GM04503 (cell line): Measurements from ENCODE around the gene SEC24A.
"Not testable (repeated sequence)": the region's sequence is repeated elsewhere in the genome, so short reads cannot be mapped to it uniquely, and the experiment has no call there.

ENCODE experiments used
- DNase-seq: peaks from one replicate; pipeline ENCODE4 v3.0.0-alpha.2; 2012; ENCODE audit warnings: low read depth

Gene SEC24A

DNA sequence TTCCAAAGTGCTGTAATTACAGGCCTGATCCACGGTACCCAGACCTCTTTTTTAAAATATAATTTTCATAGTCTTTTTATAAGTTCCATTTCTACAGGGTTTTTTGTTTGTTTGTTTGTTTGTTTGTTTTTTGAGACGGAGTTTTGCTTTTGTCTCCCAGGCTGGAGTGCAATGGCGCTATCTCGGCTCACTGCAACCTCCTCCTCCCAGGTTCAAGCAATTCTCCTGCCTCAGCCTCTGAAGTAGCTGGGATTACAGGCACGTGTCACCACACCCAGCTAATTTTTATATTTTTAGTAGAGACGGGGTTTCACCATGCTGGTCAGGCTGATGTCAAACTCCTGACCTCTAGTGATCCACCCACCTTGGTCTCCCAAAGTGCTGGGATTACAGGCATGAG lies 2.1 kb downstream of the SEC24A start:
- not testable (repeated sequence) for DNase-seq

DNA sequence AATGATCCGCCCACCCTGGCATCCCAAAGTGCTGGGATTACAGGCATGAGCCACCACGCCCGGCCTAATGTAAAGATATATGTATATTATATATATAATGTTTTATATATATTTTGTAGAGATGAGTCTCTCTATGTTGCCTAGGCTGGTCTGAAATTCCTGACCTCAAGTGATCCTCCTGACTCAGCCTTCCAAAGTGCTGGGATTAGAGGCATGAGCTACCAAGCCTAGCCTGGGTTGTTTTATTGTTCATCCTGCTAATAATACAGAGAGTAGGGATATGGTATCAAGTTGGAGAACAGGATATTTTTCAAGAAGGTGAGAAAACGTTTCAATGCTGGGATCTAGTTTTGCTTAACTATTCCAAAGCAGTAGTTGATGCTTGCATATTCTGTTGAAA lies 2.9 kb downstream of the SEC24A start:
- DNase-seq, result no peak

DNA sequence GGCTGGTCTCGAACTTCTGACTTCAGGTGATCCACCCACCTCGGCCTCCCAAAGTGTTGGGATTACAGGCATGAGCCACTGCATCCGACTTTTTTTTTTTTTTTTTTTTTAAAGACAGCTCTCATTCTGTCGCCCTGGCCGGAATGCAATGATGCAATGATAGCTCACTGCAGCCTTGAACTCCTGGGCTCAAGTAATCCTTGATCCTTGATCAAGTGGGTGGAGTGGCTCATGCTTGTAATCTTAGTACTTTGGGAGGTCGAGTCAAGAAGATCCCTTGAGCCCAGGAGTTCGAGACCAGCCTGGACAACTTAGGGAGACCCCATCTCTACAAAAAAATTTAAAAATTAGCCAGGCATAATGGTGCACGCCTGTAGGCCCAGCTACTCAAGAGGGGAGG lies 8.1 kb downstream of the SEC24A start:
- no peak for DNase-seq

DNA sequence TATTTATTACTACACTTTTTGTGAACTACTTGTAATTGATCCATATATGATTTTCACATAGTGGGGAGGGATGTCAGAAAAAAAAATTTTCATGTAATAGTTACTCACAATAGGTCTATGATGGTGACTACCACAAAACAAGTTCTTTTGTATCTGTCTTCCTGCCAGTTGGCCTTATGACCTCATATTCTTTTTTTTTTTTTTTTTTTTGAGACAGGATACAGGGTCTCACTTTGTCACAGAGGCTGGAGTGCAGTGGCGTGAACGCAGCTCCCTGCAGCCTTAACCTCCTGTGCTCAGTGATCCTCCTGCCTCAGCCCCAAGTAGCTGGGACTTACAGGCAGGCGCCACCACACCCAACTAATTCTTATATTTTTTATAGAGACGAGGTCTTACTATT lies 10.9 kb downstream of the SEC24A start:
- DNase-seq, result no peak

DNA sequence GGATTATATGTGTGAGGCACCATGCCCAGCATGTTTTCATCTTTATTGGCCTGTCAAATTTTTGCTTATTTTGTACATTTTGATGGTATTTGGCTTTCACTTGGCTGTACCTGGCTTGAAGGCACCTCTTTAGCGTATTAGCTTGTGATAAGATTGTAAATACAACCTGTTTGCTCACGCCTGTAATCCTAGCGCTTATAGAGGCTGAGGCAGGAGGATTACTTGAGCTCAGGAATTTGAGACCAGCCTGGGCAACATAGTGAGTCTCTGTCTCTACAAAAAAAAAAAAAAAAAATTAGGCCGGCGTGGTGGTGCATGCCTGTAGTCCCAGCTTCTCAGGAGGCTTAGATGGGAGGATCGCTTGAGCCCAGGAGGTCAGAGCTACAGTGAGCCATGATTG lies 11.3 kb downstream of the SEC24A start:
- no peak for DNase-seq

DNA sequence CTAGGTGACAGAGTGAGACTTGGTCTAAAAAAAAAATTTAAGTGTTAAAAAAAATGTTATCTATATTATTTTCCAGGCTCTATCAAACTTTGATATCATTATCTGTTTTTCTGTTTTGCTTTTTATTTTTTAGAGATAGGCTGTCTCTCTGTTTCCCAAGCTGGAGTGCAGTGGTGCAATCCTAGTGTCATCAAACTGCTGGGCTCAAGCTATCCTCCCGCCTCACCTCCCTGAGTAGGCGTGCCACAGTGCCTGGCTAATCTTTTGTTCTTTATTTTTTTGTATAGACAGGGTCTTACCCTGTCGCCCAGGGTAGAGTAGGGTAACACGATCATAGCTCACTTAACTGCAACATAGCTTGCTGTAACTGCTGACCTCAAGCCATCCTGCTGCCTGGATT lies 14.4 kb downstream of the SEC24A start:
- DNase-seq, result no peak

DNA sequence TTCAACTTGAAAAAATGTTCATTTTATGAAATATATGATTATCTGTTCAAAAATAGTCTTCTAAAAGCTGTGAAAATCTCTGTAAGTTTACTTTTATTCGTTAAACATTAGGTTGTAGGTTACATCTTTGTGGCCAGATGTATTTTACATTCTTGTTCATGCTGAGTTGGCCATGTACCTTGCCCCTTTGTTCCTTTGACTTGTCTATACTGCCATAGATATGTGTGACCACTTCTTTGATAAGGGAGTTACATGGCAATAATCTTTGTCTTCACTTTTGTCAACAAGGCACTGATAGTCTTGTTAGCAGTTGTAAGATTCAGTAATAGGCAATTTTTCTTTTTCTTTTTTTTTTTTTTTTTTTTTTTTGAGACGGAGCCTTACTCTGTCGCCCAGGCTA lies 15.9 kb downstream of the SEC24A start:
- no peak for DNase-seq

DNA sequence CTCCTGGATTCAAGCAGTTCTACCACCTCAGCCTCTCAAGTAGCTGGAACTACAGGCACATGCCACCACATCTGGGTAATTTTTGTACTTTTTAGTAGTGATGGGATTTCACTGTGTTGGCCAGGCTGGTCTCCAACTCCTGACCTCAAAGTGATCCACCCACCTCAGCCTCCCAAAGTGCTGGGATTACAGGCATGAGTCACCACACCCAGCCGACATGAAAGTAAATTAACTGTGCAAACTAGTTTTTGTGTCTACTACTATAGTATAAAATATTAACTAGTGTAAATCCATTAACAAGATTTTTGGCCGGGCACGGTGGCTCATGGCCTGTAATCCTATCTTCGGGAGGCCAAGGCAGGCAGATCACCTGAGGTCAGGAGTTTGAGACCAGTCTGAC lies 25.0 kb downstream of the SEC24A start:
- DNase-seq, result not testable (repeated sequence)

DNA sequence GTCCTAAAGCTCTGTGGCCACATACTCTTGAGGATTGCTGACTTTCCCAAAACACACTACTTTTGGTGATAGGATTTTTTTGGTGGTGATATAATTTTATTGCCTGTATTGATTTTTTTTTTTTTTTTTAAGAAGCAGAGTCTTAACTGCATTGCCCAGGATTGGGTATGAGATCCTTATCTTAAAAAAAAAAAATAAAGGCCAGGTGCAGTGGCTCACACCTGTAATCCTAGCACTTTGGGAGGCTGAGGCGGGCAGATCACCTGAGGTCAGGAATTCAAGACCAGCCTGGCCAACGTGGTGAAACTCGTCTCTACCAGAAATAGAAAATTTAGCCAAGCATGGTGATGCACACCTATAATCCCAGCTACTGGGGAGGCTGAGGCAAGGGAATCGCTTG lies 28.8 kb downstream of the SEC24A start:
- not testable (repeated sequence) for DNase-seq

DNA sequence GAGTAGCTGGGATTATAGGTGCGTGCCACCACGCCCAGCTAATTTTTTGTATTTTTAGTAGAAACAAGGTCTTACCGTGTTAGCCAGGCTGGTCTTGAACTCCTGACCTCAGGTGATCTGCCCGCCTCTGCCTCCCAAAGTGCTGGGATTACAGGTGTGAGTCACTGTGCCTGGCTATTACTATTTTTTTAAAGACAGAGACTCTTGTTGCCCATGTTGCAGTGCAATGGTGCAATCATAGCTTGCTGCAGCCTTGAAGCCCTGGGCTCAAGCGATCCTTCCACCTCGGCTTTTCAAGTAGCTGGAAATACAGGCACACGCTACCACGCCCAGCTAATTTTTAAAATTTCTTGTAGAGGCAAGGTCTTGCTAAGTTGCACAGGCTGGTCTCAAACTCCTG lies 41.6 kb downstream of the SEC24A start:
- DNase-seq, result not testable (repeated sequence)

DNA sequence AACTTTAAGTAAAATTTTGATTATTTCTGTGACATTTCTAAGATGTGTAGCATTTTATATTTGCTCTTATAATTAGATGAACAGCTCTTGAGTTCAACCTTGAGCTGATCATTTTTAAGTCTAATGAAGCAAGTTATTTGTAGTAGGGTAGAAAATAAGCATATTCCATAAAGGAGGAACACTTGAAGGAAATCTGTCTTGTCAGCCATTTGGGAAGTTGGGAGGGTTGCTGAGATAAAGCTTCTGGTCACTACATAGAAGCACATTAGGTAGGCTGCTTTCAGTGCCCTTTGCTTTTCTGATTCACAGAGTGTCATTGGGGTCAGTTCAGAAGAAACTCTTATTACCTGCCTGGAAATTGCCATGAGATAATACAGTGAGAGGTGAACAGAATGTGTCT lies 44.1 kb downstream of the SEC24A start:
- DNase-seq, result no peak

DNA sequence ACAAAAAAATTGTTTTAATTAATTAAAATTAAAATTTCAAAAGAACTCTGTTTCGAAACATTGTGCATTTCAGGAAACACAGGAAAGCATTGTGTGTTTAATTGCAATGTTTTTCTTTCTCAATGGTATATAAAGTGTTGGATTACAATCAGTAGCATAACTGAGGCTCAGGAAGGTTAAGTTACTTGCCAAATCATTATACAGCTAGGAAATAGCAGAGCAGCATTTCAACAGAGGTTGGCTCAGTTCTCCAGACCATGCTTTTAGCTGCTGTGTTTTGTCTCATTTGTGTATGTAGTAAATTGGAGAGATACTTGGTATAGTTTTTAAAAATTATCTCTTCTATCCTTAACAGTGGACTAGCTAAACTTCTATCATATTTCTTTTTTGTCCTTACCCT lies 59.7 kb downstream of the SEC24A start:
- DNase-seq, result no peak

DNA sequence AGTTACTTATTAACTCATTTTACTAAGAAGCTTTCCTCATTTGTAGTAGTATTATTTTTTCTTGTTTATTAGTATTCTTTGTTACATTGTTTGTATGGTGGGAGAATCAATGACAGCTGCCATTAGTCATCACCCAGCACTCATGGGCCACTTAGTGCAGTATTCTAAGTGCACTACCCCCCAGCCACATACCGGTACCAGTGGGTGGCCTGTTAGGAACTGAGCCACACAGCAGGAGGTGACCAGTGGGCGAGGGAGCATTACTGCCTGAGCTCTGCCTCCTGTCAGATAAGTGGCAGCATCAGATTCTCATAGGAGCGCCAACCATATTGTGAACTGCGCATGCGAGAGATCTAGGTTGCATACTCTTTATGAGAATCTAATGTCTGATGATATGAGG lies 65.5 kb downstream of the SEC24A start:
- DNase-seq, result no peak

DNA sequence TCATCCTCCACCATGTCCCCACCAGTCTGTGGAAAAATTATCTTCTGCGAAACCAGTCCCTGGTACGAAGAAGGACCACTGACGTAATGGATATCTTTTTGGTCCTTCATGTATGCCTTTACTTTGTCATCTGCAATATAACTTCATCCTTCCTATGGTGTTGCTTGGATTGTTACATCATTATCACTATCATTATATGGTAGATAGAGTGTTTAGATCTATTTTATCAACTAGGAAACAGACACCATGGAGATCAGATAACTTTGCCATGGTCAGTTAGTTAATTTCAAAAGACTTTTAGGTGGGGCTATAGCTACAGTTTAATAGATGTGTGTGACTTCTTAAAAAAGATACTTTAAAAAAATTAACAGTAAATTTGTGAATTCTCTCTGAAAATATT lies 66.0 kb downstream of the SEC24A start:
- DNase-seq, result no peak

DNA sequence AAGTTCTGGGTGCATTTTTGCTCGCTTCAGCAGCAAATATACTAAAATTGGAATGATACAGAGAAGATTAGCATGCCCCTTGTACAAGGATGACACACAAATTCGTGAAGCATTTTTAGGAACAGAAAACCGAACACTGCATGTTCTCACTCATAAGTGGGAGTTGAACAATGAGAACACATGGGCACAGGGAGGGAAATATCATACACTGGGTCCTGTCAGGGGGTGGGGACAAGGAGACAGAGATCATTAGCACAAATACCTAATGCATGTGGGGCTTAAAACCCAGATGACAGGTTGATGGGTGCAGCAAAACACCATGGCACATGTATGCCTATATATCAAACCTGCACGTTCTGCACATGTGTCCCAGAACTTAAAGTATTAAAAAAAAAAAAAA lies 66.9 kb downstream of the SEC24A start:
- DNase-seq, result not testable (repeated sequence)

DNA sequence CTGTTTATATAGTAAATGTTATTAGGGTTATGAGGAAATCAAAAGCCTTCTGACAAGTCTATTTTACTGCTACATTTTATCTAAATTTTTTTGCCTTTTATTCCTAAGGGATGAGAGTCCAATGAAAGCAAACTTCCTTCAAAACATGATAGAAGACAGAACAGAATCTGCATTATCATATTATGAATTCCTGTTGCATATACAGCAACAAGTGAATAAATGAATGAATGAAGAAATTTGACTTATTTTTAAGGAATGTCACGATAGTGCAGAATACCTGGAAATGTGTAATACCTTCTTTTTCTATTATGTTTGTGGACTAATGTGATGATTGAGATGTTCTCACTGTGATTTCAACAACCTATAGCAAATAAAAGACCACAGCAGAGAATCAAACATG lies 76.3 kb downstream of the SEC24A start:
- no peak for DNase-seq

DNA sequence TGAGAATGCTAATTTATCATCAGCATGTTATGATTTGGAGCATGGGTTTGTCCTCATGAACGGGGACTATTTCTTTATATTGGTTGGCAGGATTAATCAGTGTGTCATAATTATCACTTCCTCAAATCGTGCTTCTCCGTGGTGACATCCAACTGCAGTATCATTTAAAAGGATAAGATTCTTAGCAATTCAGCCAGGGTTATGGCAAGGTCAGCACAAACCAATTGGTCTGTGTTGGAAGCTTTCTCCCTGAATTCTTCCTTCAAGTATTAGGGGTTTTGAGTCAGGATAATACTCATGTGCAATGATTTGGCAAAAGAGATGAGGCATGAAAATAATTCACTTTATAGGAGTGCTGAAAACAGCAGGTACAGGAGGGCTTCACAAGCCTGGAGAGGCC lies 84.2 kb downstream of the SEC24A start:
- DNase-seq, result no peak

DNA sequence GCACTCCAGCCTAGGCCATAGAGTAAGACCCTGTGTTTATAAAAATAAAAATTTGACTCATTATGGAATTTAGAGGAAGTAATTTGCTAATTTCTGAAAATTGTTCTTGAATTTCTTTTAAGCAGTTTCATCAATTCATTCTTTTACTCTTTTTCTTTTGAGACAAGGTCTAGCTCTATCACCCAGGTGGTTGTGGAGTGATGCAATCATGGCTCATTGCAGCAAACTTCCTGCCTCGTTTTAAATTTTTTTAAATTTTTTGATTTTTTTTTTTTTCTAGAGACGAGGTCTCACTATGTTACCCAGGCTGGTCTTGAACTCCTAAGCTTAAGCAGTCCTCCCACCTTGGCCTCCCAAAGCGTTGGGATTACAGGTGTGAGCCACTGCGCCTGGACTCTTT lies 86.7 kb downstream of the SEC24A start:
- DNase-seq, result no peak

DNA sequence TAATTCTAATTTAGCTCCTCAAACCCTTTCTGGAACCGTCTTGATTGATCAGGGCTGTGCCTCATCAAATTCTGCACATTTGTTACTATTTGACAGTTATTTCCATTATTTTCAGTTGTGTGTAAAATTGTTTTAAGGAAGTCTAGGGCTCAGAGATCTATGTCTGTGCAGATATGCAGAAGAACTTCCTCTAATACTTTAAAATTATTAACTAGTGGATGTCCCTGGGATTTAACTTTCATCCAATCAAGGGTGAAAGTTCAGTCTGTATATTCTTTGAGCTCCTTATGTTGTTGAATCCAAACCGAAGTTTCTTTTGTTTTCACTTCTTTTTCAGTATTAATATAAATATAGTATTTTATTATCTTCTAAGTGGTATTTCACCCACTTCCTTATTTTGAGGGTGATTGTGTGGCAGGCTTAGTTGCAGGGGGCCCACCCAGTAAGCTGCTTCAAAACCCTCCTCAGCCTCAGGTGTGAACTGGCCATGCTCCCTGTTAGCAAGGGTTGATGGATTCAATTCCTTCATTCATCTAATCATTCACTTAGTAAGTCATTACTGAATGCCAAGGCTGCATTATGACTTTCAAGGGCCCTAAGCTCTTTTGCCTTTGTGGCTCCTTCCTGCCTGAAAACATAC lies 87.7 kb downstream of the SEC24A start:
- DNase-seq, result no peak

DNA sequence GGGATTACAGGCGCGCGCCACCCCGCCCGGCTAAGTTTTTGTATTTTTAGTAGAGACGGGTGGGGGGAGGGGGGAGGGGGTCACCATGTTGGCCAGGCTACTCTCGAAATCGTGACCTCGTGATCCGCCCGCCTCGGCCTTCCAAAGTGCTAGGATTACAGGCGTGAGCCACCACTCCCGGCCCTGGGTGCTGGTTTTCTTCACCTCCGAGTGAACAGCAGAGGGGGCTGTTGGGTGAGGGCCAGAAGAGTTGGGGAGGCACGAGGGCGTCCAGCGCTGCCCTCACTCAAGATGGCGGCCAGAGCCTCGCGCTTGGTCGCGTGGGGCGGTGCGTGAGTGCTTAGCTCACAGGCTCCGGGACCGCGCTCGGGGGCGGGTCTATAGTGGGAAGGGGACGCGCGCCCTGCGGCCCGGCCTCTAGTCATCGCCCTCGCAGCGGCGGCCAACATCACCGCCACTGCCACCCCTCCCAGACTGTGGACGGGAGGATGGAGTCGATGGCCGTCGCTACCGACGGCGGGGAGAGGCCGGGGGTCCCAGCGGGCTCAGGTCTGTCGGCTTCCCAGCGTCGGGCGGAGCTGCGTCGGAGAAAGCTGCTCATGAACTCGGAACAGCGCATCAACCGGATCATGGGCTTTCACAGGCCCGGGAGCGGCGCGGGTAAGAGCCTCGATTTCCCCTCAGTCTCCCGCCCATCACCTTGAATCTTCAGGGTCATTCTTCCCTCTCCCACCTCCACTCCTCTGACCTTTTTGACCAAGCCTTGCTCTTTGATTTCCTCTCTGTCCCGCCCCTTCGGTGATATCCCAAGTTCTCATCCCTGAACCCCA lies 89.8 kb downstream of the SEC24A start, which contains the start of gene CAMLG:
TSS of gene CAMLG (plus strand) at position 416 of the 830 bp plus-strand sequence. CDS start at position 489, 73 bp downstream.
- peak; percentile 81 for DNase-seq

DNA sequence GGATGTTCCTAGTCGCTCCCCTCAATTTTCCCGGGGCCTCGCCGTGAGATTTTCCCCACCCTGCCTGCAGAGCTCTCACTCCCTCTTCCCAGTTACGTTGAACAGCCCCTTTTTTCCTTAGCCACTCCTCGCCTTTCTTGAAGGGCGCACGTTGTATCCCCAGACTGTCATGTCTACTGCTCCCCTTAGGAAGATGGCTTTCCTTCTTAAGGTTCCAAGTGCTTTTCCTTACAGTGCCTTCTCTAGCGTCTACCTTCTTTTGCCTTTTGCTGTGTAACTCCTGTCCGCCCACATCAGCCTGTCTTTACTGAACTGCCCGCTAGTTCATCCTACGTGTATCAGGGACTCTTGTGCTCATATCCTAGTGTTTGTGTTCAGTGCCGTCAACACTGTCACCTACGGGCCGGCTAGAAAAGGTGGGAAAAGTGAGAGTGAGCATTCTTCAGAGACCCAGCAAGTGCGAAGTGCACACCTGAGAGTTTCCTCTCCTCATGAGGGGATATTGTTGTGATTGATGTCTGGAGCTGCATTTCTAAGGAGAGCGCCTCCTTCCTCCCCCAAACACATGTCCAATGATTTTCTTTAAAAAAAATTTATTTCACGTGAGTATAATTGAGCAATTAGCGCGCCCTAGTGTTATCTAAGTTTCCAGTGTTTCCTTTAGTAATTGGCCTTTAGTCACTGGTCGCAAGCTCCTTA lies 90.5 kb downstream of the SEC24A start:
- peak; percentile 16 for DNase-seq

DNA sequence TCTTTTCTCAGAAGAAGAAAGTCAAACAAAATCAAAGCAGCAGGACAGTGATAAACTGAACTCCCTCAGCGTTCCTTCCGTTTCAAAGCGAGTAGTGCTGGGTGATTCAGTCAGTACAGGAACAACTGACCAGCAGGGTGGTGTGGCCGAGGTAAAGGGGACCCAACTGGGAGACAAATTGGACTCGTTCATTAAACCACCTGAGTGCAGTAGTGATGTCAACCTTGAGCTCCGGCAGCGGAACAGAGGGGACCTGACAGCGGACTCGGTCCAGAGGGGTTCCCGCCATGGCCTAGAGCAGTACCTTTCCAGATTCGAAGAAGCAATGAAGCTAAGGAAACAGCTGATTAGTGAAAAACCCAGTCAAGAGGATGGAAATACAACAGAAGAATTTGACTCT lies 92.5 kb downstream of the SEC24A start:
- no peak for DNase-seq

DNA sequence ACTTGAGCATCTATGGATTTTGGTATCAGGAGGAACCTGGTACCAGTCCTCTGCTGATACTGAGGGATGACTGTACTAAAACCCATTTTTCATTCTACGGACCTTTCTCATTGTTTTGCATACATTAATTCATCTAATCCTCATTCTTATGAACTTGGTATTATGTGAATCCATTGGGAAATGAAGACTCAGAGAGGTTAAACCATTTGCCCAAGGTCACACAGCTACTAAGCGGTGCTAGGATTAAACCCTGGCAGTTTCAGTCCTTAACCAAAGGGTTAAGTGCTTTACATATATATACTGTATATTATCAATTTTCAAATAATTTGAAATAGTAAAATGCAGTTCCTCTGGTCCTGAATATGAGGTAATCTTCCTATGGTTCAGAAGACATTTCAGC lies 93.5 kb downstream of the SEC24A start:
- no peak for DNase-seq
